Trophoblast cell (in vitro differentiated cells and primary cell): ENCODE measurements around the gene LRRC63.

ENCODE experiments used
- DNase-seq, 2 donors: peaks; one replicate each; pipeline ENCODE4 v3.0.0-alpha.2; 2016
- H2AFZ ChIP-seq: 2 replicates; pipeline ENCODE4 v1.6.1; 2013; ENCODE audit warnings: low read length, moderate library complexity, mild to moderate bottlenecking; ENCODE audit not compliant: insufficient read depth, poor library complexity
- H2AK5ac ChIP-seq: 2 replicates; pipeline ENCODE4 v1.6.1; 2013; ENCODE audit warnings: mild to moderate bottlenecking, low read length
- H2BK120ac ChIP-seq: 2 replicates; pipeline ENCODE4 v1.6.1; 2013; ENCODE audit warnings: low read length, mild to moderate bottlenecking, moderate library complexity; ENCODE audit not compliant: insufficient read depth, poor library complexity
- H2BK12ac ChIP-seq: 2 replicates; pipeline ENCODE4 v1.6.1; 2013; ENCODE audit warnings: mild to moderate bottlenecking, low read length, moderate library complexity
- H2BK5ac ChIP-seq: 2 replicates; pipeline ENCODE4 v1.6.1; 2013; ENCODE audit warnings: low read length, low read depth, moderate library complexity, mild to moderate bottlenecking; ENCODE audit not compliant: poor library complexity
- H3K14ac ChIP-seq: 2 replicates; pipeline ENCODE4 v1.6.1; 2013; ENCODE audit warnings: mild to moderate bottlenecking, low read length
- H3K18ac ChIP-seq: 2 replicates; pipeline ENCODE4 v1.6.1; 2013; ENCODE audit warnings: mild to moderate bottlenecking, low read length
- H3K23ac ChIP-seq: 2 replicates; pipeline ENCODE4 v1.6.1; 2013; ENCODE audit warnings: low read length
- H3K27ac ChIP-seq: 2 replicates; pipeline ENCODE4 v1.5.1; 2013; ENCODE audit warnings: low read depth, mild to moderate bottlenecking, inconsistent platforms, low read length, moderate library complexity
- H3K27me3 ChIP-seq: 2 replicates; pipeline ENCODE4 v1.6.1; 2013; ENCODE audit warnings: inconsistent platforms, mild to moderate bottlenecking, low read length, moderate library complexity; ENCODE audit not compliant: insufficient read depth
- H3K36me3 ChIP-seq, 2 experiments: 1 replicate in 1 of 2; 2 replicates in 1 of 2; pipeline ENCODE4 v1.6.1; 2013; ENCODE audit warnings: low read length in 2 of 2, mild to moderate bottlenecking in 2 of 2, moderate library complexity in 1 of 2; ENCODE audit not compliant: insufficient read depth in 2 of 2, control insufficient read depth in 1 of 2
- H3K4ac ChIP-seq: 2 replicates; pipeline ENCODE4 v1.6.1; 2013; ENCODE audit warnings: low read depth, mild to moderate bottlenecking, low read length, moderate library complexity
- H3K4me1 ChIP-seq, 2 experiments: 1 replicate in 1 of 2; 2 replicates in 1 of 2; pipeline ENCODE4 v1.6.1; 2013; ENCODE audit warnings: low read length in 2 of 2, mild to moderate bottlenecking in 2 of 2, moderate library complexity in 1 of 2; ENCODE audit not compliant: insufficient read depth in 2 of 2, control insufficient read depth in 1 of 2
- H3K4me2 ChIP-seq: 2 replicates; pipeline ENCODE4 v1.6.1; 2013; ENCODE audit warnings: inconsistent platforms, mild to moderate bottlenecking, low read length, moderate library complexity
- H3K4me3 ChIP-seq: 2 replicates; pipeline ENCODE4 v1.5.1; 2013; ENCODE audit warnings: mild to moderate bottlenecking, low read depth, low read length, inconsistent platforms
- H3K79me1 ChIP-seq: one replicate; pipeline ENCODE4 v1.6.1; 2013; ENCODE audit warnings: low read length
- H3K79me2 ChIP-seq: 2 replicates; pipeline ENCODE4 v1.6.1; 2013; ENCODE audit warnings: low read length, mild to moderate bottlenecking; ENCODE audit not compliant: control insufficient read depth, insufficient read depth, poor library complexity
- H3K9ac ChIP-seq: 2 replicates; pipeline ENCODE4 v1.6.1; 2013; ENCODE audit warnings: mild to moderate bottlenecking, low read length
- H3K9me3 ChIP-seq: 2 replicates; pipeline ENCODE4 v1.6.1; 2013; ENCODE audit warnings: low read depth, mild to moderate bottlenecking, control low read depth, inconsistent platforms, low read length; ENCODE audit not compliant: insufficient read depth
- H4K12ac ChIP-seq: 2 replicates; pipeline ENCODE4 v1.6.1; 2013; ENCODE audit warnings: low read depth, mild to moderate bottlenecking, low read length, moderate library complexity
- H4K8ac ChIP-seq: 2 replicates; pipeline ENCODE4 v1.6.1; 2013; ENCODE audit warnings: low read depth, mild to moderate bottlenecking, low read length, moderate library complexity
- H4K91ac ChIP-seq: one replicate; pipeline ENCODE4 v1.6.1; 2013; ENCODE audit warnings: low read depth, mild to moderate bottlenecking, low read length, moderate library complexity
- WGBS: extraction: QIAGEN DNeasy Blood & Tissue Kit; methylation state at CpG from one replicate; pipeline ENCODE4 v1.1.7; 2013; ENCODE audit warnings: missing lambda C conversion rate; ENCODE audit not compliant: insufficient read length, insufficient coverage; ENCODE audit errors: extremely low coverage; 5-methylcytosine and 5-hydroxymethylcytosine counted together

LRRC63 gene

GRCh38 chr13:46206143-46206542 lies 5.6 kb upstream of the LRRC63 start:
- H3K4me3 ChIP-seq, result no peak overlapping the region
- no peak overlapping the region for H2AK5ac ChIP-seq
- no peak overlapping the region for H3K27ac ChIP-seq
- H4K8ac ChIP-seq, result no peak overlapping the region
- H3K9ac ChIP-seq, result no peak overlapping the region
- no peak overlapping the region for H3K14ac ChIP-seq
- H2BK5ac ChIP-seq, result no peak overlapping the region
- H3K79me2 ChIP-seq, result no peaks in the 10 kb centered on the region
- peaks cover 9 to 14% of the 10 kb centered on the region in 2 experiments for H3K4me1 ChIP-seq
- H2BK12ac ChIP-seq, result no peak overlapping the region
- no peak overlapping the region for H4K12ac ChIP-seq
- no peak overlapping the region for H3K4me2 ChIP-seq
- no peak overlapping the region for H3K4ac ChIP-seq
- no peaks in the 10 kb centered on the region for H3K27me3 ChIP-seq
- no peak overlapping the region for H2AFZ ChIP-seq
- no peak overlapping the region for H4K91ac ChIP-seq
- H3K18ac ChIP-seq, result no peak overlapping the region
- H3K79me1 ChIP-seq, result peaks cover 2% of the 10 kb centered on the region
- H3K9me3 ChIP-seq, result no peaks in the 10 kb centered on the region
- H2BK120ac ChIP-seq, result no peak overlapping the region
- WGBS, result no CpG with 5 or more reads among the region's 1 CpG
- no peak overlapping the region for H3K23ac ChIP-seq
- H3K36me3 ChIP-seq, result peaks cover 0 to 2% of the 10 kb centered on the region in 2 experiments
- DNase-seq, result peak in 1 of 2 donors; percentile 53

GRCh38 chr13:46207828-46208227 lies 3.9 kb upstream of the LRRC63 start:
- Histone ChIP-seq H2BK5ac (no peak overlapping the region), H3K27me3 (no peaks in the 10 kb centered on the region), H2BK12ac (no peak overlapping the region), H3K79me1 (peaks cover 6% of the 10 kb centered on the region), H3K9me3 (no peaks in the 10 kb centered on the region), H3K23ac (no peak overlapping the region), H3K4me2 (no peak overlapping the region), H3K36me3 (peaks cover 0 to 2% of the 10 kb centered on the region in 2 experiments), H2AK5ac (no peak overlapping the region), H3K9ac (no peak overlapping the region), H3K4me3 (no peak overlapping the region), H2BK120ac (no peak overlapping the region), H3K14ac (no peak overlapping the region), H2AFZ (no peak overlapping the region), H4K8ac (no peak overlapping the region), H3K4ac (no peak overlapping the region), H3K4me1 (peaks cover 12 to 21% of the 10 kb centered on the region in 2 experiments), H3K27ac (no peak overlapping the region), H3K79me2 (peaks cover 2% of the 10 kb centered on the region), H3K18ac (no peak overlapping the region), H4K91ac (no peak overlapping the region), H4K12ac (no peak overlapping the region)
- no CpG with 5 or more reads among the region's 7 CpGs for WGBS
- no peak for DNase-seq

GRCh38 chr13:46210362-46211083 lies 1.2 kb upstream of the LRRC63 start:
- no peak overlapping the region for H3K4me3 ChIP-seq
- H4K91ac ChIP-seq, result no peak overlapping the region
- no peak overlapping the region for H3K27ac ChIP-seq
- H3K79me2 ChIP-seq, result peaks cover 2% of the 10 kb centered on the region
- no peaks in the 10 kb centered on the region for H3K27me3 ChIP-seq
- H2AK5ac ChIP-seq, result no peak overlapping the region
- H3K79me1 ChIP-seq, result peaks cover 5% of the 10 kb centered on the region
- H3K9ac ChIP-seq, result no peak overlapping the region
- H3K9me3 ChIP-seq, result no peaks in the 10 kb centered on the region
- H3K23ac ChIP-seq, result no peak overlapping the region
- no peak overlapping the region for H3K4ac ChIP-seq
- no peak overlapping the region for H4K8ac ChIP-seq
- H3K4me1 ChIP-seq, result peaks cover 12 to 16% of the 10 kb centered on the region in 2 experiments
- peak in 1 of 2 donors; percentile 50 for DNase-seq
- no peak overlapping the region for H2BK5ac ChIP-seq
- no CpG with 5 or more reads among the region's 6 CpGs for WGBS
- no peak overlapping the region for H3K14ac ChIP-seq
- H2BK120ac ChIP-seq, result no peak overlapping the region
- no peak overlapping the region for H4K12ac ChIP-seq
- peak overlapping the region; percentile 7 for H3K4me2 ChIP-seq
- H2BK12ac ChIP-seq, result no peak overlapping the region
- no peak overlapping the region for H3K18ac ChIP-seq
- H3K36me3 ChIP-seq, result peaks cover 0 to 2% of the 10 kb centered on the region in 2 experiments
- no peak overlapping the region for H2AFZ ChIP-seq

GRCh38 chr13:46211116-46211482 lies 629 bp upstream of the LRRC63 start:
- Histone ChIP-seq H3K4ac (no peak overlapping the region), H4K8ac (no peak overlapping the region), H2AK5ac (no peak overlapping the region), H3K36me3 (peaks cover 0 to 2% of the 10 kb centered on the region in 2 experiments), H2BK5ac (no peak overlapping the region), H3K18ac (no peak overlapping the region), H2AFZ (no peak overlapping the region), H3K4me2 (peak overlapping the region; percentile 96), H3K9ac (no peak overlapping the region), H3K27me3 (no peaks in the 10 kb centered on the region), H3K79me2 (peaks cover 2% of the 10 kb centered on the region), H3K4me1 (peaks cover 8 to 13% of the 10 kb centered on the region in 2 experiments), H2BK120ac (no peak overlapping the region), H4K91ac (no peak overlapping the region), H3K4me3 (no peak overlapping the region), H3K27ac (peak overlapping the region; percentile 43), H3K9me3 (no peaks in the 10 kb centered on the region), H2BK12ac (no peak overlapping the region), H3K23ac (no peak overlapping the region), H4K12ac (no peak overlapping the region), H3K14ac (no peak overlapping the region), H3K79me1 (peaks cover 5% of the 10 kb centered on the region)
- DNase-seq, result peak in 1 of 2 donors; percentile 26
- WGBS, result no CpG with 5 or more reads among the region's 9 CpGs
